Osteocyte (in vitro differentiated cells): ENCODE measurements around the gene BICDL2. TPM values are rescaled to one million over a fixed set of nuclear protein-coding genes. Genes with fewer than 3 reads are reported as not detected.
"Not testable (repeated sequence)": the region's sequence is repeated elsewhere in the genome, so short reads cannot be mapped to it uniquely, and the experiment has no call there.

ENCODE experiments used
- DNase-seq: peaks from one replicate; pipeline ENCODE4 v3.0.0; 2021; ENCODE audit warnings: mixed read lengths; ENCODE audit not compliant: unreplicated experiment; ENCODE audit errors: extremely low spot score
- H3K27ac Mint-ChIP-seq: one replicate; pipeline ENCODE4 v1.8.0; 2021; ENCODE audit warnings: mild to moderate bottlenecking, mixed read lengths; ENCODE audit not compliant: unreplicated experiment
- H3K27me3 Mint-ChIP-seq: one replicate; pipeline ENCODE4 v1.8.0; 2021; ENCODE audit warnings: mixed read lengths; ENCODE audit not compliant: unreplicated experiment
- H3K36me3 Mint-ChIP-seq: one replicate; pipeline ENCODE4 v1.8.0; 2021; ENCODE audit warnings: mixed read lengths; ENCODE audit not compliant: unreplicated experiment
- H3K4me1 Mint-ChIP-seq: one replicate; pipeline ENCODE4 v1.8.0; 2021; ENCODE audit warnings: mixed read lengths; ENCODE audit not compliant: unreplicated experiment
- H3K4me3 Mint-ChIP-seq: one replicate; pipeline ENCODE4 v1.8.0; 2021; ENCODE audit warnings: mild to moderate bottlenecking, moderate library complexity, mixed read lengths; ENCODE audit not compliant: unreplicated experiment
- H3K9me3 Mint-ChIP-seq: one replicate; pipeline ENCODE4 v1.8.0; 2021; ENCODE audit warnings: mixed read lengths; ENCODE audit not compliant: unreplicated experiment
- CTCF ChIP-seq: fragments of 200-600 bp; sonication (generic); IDR thresholded peaks from 2 replicates; pipeline ENCODE4 v1.5.0; 2021; ENCODE audit warnings: antibody characterized with exemption, mild to moderate bottlenecking, moderate library complexity
- total RNA-seq: library from RNA; stranded (reverse); gene quantifications from 2 replicates; pipeline ENCODE4 v1.2.1, GENCODE V29; 2021

BICDL2 gene
- total RNA-seq, 1 donor from 2014 or later, result not detected

- H3K27me3 Mint-ChIP-seq, result peaks cover 47% of the 10 kb centered on the region
- no peaks in the 10 kb centered on the region for H3K4me1 Mint-ChIP-seq
- no peak overlapping the region for H3K4me3 Mint-ChIP-seq
- H3K27ac Mint-ChIP-seq, result no peak overlapping the region
- H3K9me3 Mint-ChIP-seq, result no peaks in the 10 kb centered on the region
- DNase-seq, result no peak
- TF ChIP-seq CTCF, result no peak
- H3K36me3 Mint-ChIP-seq, result peaks cover 2% of the 10 kb centered on the region
Observed at GRCh38 chr16:3073448-3073847, 36.7 kb upstream of the BICDL2 start.

- peaks cover 41% of the 10 kb centered on the region for H3K27me3 Mint-ChIP-seq
- DNase-seq, H3K4me1 Mint-ChIP-seq, H3K27ac Mint-ChIP-seq, H3K36me3 Mint-ChIP-seq, H3K4me3 Mint-ChIP-seq, H3K9me3 Mint-ChIP-seq: not testable (repeated sequence)
Observed at GRCh38 chr16:3072576-3073263, 36.0 kb upstream of the BICDL2 start.

- not testable (repeated sequence) for H3K36me3 Mint-ChIP-seq, H3K4me3 Mint-ChIP-seq, H3K4me1 Mint-ChIP-seq, DNase-seq, H3K27ac Mint-ChIP-seq, H3K9me3 Mint-ChIP-seq
- H3K27me3 Mint-ChIP-seq, result peaks cover 37% of the 10 kb centered on the region
Observed at GRCh38 chr16:3072148-3072547, 35.4 kb upstream of the BICDL2 start.

- H3K4me3 Mint-ChIP-seq, result no peak overlapping the region
- peaks cover 33% of the 10 kb centered on the region for H3K27me3 Mint-ChIP-seq
- no peak for TF ChIP-seq CTCF
- H3K27ac Mint-ChIP-seq, result no peak overlapping the region
- H3K36me3 Mint-ChIP-seq, result peaks cover 2% of the 10 kb centered on the region
- no peak for DNase-seq
- no peaks in the 10 kb centered on the region for H3K4me1 Mint-ChIP-seq
- H3K9me3 Mint-ChIP-seq, result no peaks in the 10 kb centered on the region
Observed at GRCh38 chr16:3071655-3072054, 34.9 kb upstream of the BICDL2 start.

- no peaks in the 10 kb centered on the region for H3K9me3 Mint-ChIP-seq
- TF ChIP-seq CTCF, result no peak
- no peak overlapping the region for H3K27ac Mint-ChIP-seq
- no peak for DNase-seq
- peaks cover 2% of the 10 kb centered on the region for H3K36me3 Mint-ChIP-seq
- H3K4me3 Mint-ChIP-seq, result no peak overlapping the region
- peaks cover 1% of the 10 kb centered on the region for H3K4me1 Mint-ChIP-seq
- peaks cover 26% of the 10 kb centered on the region for H3K27me3 Mint-ChIP-seq
Observed at GRCh38 chr16:3070608-3071111, 33.9 kb upstream of the BICDL2 start.

GRCh38 chr16:3069146-3069545 lies 32.4 kb upstream of the BICDL2 start:
- H3K9me3 Mint-ChIP-seq, H3K27ac Mint-ChIP-seq, H3K4me3 Mint-ChIP-seq, H3K4me1 Mint-ChIP-seq, DNase-seq, H3K36me3 Mint-ChIP-seq: not testable (repeated sequence)
- peaks cover 14% of the 10 kb centered on the region for H3K27me3 Mint-ChIP-seq
